LHCN-M2 (cell line): ENCODE data around the gene EIF3B. TPM values are rescaled to one million over a fixed set of nuclear protein-coding genes. Genes with fewer than 3 reads are reported as not detected.
"Not testable (repeated sequence)": the region's sequence is repeated elsewhere in the genome, so short reads cannot be mapped to it uniquely, and the experiment has no call there.

Experiments
- DNase-seq: peaks from one replicate; pipeline ENCODE4 v3.0.0-alpha.2; 2012; ENCODE audit warnings: low read depth
- total RNA-seq: library from RNA; depleted of rRNA; stranded (reverse); fragments of >200 nt; gene quantifications from 2 replicates; pipeline ENCODE4 v1.2.3, GENCODE V29; 2014

The EIF3B gene
- total RNA-seq, 1 experiment from 2014 or later, result 293 TPM

DNA sequence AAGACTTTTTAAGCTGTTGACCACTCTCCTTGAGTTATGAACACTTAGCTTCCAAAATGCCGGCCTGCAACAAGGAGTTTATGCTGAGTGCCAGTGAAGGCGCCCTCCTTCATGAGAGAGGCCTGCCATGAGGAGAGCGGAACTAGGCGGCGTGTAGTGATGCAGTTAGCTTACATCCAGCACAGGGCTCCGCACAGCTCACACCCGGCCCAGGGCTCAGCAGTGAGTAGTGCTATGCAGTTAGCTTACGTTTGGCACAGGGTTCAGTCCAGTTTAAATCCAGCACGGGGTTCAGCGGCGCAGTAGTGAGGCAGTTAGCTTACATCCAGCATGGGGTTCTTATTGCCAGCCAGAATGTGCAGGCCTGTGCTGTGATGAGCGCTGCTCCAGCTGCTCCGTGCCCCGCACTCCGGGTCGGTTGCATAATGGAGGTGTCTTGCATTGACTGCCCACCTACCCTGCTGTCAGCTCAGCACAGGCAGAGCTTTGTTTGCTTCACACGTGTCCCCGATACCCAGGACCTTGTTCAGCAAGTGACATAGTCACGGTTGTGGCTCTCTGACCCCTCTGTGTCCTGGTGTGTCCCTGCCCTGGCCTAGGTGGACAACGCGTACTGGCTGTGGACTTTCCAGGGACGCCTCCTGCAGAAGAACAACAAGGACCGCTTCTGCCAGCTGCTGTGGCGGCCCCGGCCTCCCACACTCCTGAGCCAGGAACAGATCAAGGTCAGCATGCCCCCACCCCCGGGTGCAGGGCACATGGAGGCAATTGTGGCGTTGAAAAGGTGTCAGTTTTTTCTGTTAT is 21.9 kb downstream of the EIF3B start:
- DNase-seq, result no peak

GRCh38 chr7:2377492-2377891 is 22.9 kb downstream of the EIF3B start:
- not testable (repeated sequence) for DNase-seq

- DNase-seq, result not testable (repeated sequence)
These were observed 23.5 kb downstream of the EIF3B start for GRCh38 chr7:2378125-2378524.

DNA sequence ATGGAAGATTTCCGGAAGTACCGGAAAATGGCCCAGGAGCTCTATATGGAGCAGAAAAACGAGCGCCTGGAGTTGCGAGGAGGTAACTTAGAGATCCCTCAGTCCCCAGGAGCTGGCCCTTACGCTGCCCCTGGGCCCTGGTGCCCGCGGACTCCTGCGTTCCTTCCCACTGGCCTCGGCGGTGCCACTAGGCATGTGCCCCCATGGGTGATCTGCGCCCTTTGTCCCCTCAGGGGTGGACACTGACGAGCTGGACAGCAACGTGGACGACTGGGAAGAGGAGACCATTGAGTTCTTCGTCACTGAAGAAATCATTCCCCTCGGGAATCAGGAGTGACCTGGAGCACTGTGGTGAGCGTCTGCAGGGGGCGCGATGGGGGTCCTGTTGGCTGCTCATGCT is 24.5 kb downstream of the EIF3B start:
- no peak for DNase-seq

GRCh38 chr7:2379821-2380450 is 25.3 kb downstream of the EIF3B start:
- no peak for DNase-seq

GRCh38 chr7:2380461-2380860 is 25.8 kb downstream of the EIF3B start:
- no peak for DNase-seq

- no peak for DNase-seq
These were observed 26.6 kb downstream of the EIF3B start for GRCh38 chr7:2381227-2381626.

DNA sequence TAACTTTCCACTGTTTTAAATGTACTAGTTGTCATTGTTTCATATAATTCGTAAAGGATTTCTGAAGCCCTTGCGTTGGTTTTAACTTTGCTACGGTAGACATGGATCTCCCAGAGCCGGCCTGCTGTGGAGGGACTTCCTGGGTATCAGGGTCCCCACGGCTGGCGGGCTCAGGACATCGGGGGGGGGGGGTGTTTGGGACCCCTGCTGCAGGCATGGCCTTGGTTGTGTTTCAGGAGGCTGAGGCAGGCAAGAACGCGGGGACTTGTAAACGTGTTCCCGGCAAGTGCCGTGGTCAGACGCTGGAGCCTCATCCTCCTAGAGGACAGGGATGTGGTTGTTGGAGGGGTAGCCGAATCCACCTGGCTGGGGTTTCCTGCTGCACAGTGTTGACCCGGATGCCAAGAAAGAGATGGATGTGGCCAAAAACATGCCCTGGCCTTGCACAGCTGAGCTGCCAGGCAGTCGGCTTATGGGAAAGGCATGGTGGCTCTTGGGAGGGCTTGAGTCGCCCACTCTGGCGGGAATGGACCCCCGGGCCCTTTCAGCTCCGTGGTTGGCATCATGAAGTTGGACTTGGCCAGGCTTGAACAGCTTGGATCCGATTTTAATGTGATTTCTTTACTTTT is 27.4 kb downstream of the EIF3B start:
- no peak for DNase-seq

- no peak for DNase-seq
These were observed 29.1 kb downstream of the EIF3B start for GRCh38 chr7:2383543-2384274.

- no peak for DNase-seq
These were observed 30.0 kb downstream of the EIF3B start for GRCh38 chr7:2384354-2385243.

DNA sequence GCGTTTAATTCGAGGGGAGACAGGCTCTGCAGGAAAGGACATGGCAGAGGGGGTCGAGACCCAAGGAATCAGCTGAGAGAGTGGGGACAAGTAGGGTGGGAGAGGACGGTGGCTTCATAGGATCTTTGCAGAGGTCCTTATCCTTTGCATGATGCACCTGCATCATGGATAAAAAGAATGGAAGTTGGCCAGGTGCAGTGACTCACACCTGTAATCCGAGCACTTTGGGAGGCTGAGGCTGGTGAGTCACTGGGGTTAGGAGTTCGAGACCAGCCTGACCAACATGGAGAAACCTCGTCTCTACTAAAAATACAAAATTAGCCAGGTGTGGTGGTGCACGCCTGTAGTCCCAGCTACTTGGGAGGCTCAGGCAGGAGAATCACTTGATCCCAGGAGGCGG is 31.5 kb downstream of the EIF3B start:
- peak; percentile 63 for DNase-seq

DNA sequence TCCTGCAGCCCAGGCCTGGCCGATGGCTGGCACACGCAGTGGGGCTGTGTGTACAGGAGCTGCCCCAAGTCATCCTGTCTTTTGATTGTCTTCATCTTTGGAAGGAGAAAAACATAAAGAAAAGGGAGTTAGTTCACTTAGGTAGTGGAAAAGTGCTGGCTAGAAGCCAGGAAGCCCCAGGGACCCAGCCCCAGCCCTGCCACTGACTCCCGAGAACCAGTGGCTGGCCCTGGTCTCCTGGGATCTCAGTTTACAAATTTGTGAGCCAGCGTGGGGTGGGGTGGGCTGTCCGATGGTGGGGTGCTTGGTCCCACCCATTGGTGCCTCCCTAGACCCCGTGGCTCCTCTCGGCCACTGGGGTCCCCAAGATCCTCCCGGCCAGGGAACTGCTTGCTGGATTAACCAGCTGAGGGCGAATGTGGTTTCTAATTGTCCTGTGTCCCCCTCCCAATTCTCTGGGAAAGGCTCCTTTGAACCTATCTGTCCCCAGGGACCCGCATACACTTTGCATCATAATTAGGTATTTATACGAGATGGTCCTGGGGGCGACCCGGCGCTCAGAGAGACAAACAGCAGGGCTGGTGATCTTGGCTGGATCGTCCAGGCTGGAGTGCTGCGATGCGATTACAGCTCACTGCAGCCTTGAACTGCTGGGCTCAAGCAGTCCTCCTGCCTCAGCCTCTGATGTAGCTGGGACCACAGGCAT is 32.5 kb downstream of the EIF3B start:
- no peak for DNase-seq

GRCh38 chr7:2387897-2388636 is 33.4 kb downstream of the EIF3B start:
- DNase-seq, result no peak

DNA sequence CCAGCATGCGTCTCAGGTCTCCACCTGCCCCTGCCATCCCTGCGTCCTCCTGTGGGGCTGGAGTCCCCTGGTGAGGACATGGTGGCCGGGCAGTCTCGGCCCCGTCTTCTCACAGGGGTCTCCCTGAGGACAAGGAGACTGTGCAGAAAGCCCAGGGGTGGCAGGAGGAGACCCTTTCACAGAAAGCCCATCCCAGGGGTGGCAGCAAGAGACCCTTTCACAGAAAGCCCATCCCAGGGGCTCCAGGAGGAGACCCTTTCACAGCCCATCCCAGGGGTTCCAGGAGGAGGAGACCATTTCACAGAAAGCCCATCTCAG is 34.0 kb downstream of the EIF3B start:
- no peak for DNase-seq

DNA sequence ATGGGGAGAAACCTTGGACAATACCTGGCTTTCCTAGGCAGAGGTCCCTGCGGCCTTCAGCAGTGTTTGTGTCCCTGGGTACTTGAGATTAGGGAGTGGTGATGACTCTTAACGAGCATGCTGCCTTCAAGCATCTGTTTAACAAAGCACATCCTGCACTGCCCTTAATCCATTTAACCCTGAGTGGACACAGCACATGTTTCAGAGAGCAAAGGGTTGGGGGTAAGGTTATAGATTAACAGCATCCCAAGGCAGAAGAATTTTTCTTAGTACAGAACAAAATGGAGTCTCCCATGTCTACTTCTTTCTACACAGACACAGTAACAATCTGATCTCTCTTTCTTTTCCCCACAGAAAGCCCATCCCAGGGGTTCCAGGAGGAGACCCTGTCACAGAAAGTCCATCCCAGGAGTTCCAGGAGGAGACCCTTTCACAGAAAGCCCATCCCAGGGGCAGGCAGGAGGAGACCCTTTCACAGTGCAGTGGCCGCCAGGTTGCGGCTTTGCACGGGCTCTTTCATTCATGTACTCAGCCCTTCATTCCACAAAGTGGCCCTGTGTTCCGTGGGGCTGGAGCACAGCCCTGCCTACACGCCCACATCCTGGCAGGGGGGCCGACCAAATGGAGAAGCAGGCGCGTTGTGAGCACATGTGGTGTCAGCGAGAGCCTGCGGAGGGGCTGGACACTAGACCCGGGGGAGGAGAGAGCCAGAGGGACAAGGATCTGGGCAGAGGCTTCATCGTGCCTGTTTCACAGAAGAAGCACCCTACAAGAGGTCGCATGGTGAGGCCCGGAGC is 35.6 kb downstream of the EIF3B start:
- DNase-seq, result not testable (repeated sequence)

GRCh38 chr7:2393706-2394105 is 39.1 kb downstream of the EIF3B start:
- DNase-seq, result no peak

DNA sequence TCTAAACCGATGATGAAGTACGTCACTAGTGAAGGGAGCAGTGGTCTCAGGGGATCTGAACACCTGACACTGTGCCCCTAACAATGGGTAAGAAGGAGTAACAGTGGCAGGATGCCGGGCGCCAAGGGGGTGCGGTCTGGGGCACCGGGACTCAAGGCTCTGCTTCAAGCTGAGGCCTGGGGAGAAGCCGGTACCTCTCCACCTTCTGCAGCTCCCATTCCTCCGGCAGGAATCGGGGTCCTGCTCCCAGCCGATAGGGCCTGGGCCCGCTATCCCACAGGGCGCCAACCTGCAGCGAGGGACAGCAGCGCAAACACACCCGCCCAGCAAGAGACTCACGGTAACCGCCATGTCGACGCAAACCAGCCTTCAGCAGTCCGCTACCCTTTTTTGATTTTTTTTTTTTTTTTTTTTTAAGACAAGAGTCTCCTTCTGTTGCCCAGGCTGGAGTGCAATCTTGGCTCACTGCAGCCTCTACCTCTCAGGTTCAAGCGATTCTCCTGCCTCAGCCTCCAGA is 40.0 kb downstream of the EIF3B start:
- no peak for DNase-seq

- DNase-seq, result no peak
These were observed 43.9 kb downstream of the EIF3B start for GRCh38 chr7:2398506-2398905.
